Umbilical cord (tissue), 2 donors: ENCODE results near the gene RHOBTB1. TPM values are rescaled to one million over a fixed set of nuclear protein-coding genes. Genes with fewer than 3 reads are reported as not detected.

Experiments used
- DNase-seq: peaks from one replicate; pipeline ENCODE4 v3.0.0-alpha.2; 2015; ENCODE audit warnings: low spot score
- total RNA-seq: library from RNA; depleted of rRNA; stranded (reverse); fragments of >200 nt; gene quantifications from one replicate; pipeline ENCODE4 v1.2.3, GENCODE V29; 2014; ENCODE audit warnings: low replicate concordance; ENCODE audit not compliant: insufficient read depth

RHOBTB1 gene
- total RNA-seq, 1 donor from 2014 or later = 33.9 TPM

GRCh38 chr10:60820093-60820754, 123.8 kb downstream of the RHOBTB1 start:
- no peak for DNase-seq

Other genes starting within 250 kb of the RHOBTB1 start
- 19.3 TPM for gene CDK1, start 165.7 kb downstream of the RHOBTB1 start, total RNA-seq